Measurements from ENCODE around the gene NOD2.

Gene NOD2

DNA sequence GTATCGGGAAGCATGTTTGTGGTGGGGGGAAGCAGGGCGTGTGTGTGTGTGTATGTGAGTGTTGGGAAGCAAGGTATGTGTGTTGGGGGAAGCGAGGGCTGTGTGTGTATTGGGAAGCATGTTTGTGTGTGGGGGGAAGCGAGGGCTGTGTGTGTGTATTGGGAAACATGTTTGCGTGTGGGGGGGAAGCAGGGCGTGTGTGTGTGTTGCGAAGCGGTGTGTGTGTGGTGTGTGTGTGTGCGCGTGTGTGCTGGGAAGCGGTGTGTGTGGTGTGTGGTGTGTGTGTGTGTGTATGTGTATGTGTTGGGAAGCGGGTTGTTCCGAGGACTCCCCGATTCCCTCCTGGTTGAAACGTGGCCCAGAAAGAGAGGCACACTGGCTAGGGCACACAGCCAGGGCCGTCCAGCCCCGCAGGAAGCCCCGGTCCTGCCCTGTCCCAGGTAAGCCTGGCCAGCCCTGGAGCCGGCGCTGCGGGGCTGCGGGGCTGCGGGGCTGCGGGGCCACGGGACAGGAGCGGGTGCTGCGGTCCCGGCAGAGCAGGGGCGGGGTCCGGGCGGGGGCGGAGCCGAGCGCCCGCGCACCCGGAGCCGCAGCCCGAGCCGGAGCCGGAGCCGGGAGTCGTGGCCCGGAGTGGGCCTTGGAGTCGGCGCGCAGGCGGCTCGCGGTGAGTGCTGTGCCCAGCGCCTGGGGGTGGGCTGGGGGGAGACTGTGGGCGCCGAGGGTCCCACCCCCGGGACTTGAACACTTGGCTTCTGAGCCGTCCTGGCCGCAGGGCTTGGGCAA, at the start of gene NOD2:
Gene NOD2, plus strand, starts transcription at position 608 of the 783 bp plus-strand sequence. CDS start 5,890 bp downstream, outside the sequence.
- DNase-seq (ENCODE audit: low spot score) = peak; percentile 78

DNA sequence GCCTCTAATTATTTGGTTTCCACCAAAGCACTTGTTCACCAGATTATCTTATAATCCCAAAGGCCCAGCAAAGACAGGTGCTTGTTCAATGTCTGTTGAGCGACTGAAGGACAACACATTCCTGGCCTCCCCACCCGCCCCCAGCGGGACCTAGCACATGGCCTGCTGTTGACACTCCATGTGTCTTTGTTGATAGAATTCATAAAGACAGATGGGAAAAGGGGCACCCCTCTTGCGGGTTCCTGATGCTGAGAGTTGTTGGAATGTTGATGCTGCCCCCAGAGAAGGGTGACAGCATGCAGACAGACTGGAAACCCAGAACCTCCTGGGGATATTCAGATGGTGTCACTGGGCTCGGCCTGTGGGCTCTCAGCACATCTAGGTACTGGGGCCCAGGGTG, 49.2 kb upstream of the NOD2 start:
- no peak for DNase-seq (ENCODE audit: low spot score)

- DNase-seq (ENCODE audit: low spot score) = peak; percentile 47
These were observed 48.7 kb upstream of the NOD2 start for GRCh38 chr16:50644729-50645128.

DNA sequence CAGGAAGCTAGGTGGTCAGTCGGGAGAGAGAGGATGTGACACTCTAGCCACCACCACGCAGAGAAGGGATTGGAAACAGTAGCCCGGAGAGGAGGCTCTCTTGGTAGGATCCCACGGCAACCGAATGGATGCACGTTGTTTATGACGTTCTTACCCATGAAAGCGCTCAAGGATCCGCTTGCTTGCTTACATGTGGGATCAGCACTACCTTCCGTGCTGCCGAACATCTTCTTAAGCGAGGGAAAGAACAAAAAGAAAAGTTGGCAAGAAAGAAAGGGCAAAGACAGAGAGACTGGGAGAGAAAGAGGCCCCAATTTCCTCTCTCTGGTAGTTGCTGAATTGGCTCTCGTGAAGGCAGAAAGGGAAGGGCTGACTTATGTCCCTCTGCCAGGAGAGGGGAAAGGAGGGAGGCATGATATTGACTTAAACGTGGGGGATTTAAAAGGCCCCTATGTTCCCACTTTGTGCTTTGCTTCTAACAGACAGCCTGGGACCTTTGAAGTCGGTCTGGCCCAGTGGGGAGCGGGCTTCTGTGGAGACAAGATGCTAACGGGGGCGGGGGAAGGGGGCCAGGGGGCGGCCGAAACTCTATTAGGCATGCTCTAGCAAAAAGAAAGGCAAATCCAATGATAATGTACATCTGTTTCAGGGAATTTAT, 47.7 kb upstream of the NOD2 start:
- no peak for DNase-seq (ENCODE audit: low spot score)

DNA sequence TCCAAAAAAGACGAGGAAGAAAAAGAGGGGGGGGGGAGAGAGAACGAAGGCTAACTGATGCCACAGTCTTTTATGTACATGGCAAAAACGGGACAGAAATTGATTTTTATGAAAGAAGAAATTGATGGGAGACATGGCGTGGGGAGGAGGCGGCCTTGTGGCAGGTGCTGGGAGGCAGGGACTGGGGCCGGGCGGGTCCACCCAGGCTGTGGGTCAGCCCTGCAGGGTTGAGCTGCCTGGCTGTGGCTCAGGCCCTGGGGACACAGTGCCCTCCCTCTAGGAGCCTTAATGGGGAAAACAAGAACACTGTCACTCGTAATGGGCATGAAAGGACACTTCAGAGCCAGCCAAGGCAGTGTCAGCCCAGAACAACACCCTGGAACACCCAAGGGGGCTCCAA, 47.1 kb upstream of the NOD2 start:
- no peak for DNase-seq (ENCODE audit: low spot score)

DNA sequence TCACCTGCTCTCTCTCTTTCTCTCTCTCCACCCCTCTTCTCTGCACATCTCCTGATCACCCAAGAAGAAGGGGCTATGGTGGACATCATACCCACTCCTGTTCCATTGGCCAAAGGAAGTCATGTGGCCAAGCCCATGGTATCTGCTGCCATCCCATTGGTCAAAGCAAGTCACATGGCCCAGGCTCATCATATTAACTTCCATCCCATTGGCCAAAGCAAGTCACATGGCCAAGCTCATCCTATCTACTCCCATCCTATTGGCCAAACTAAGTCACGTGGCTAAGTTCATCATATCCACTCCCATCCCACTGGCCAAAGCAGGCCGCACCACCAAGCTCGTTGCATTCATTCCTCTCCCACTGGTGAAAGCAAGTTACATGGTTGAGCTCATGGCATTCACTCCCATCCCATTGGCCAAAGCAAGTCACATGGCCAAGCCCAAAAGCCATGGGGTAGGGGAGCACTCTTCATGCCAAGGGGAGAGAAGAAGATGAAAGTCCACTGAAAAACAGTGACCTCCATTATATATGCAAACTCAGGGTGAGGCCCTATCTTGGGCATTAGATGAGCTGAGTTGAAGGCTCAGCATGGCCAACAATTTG, 41.5 kb upstream of the NOD2 start:
- no peak for DNase-seq (ENCODE audit: low spot score)

GRCh38 chr16:50652836-50653425, 40.5 kb upstream of the NOD2 start:
- DNase-seq (ENCODE audit: low spot score) = no peak

GRCh38 chr16:50653633-50654519, 39.5 kb upstream of the NOD2 start:
- DNase-seq (ENCODE audit: low spot score) = no peak

- DNase-seq (ENCODE audit: low spot score) = no peak
These were observed 37.8 kb upstream of the NOD2 start for GRCh38 chr16:50655558-50656055.

GRCh38 chr16:50657241-50657640, 36.2 kb upstream of the NOD2 start:
- no peak for DNase-seq (ENCODE audit: low spot score)

DNA sequence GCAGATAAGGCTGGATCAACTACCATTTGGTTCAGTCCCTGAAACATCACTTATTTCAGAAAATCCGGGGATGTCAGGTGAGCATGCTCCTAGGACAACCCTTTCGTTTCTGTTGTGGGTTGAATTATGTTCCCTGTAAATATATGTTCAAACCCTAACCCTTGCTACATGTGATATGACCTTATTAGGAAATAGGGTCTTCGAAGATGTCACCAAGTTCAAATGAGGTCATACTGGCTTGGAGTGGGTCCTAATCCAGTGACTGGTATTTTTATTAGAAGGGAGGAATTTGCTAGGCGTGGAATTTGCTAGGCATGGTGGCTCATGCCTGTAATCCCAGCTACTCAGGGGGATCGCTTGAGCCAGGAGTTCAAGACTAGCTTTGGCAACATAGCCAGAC, 33.6 kb upstream of the NOD2 start:
- no peak for DNase-seq (ENCODE audit: low spot score)

DNA sequence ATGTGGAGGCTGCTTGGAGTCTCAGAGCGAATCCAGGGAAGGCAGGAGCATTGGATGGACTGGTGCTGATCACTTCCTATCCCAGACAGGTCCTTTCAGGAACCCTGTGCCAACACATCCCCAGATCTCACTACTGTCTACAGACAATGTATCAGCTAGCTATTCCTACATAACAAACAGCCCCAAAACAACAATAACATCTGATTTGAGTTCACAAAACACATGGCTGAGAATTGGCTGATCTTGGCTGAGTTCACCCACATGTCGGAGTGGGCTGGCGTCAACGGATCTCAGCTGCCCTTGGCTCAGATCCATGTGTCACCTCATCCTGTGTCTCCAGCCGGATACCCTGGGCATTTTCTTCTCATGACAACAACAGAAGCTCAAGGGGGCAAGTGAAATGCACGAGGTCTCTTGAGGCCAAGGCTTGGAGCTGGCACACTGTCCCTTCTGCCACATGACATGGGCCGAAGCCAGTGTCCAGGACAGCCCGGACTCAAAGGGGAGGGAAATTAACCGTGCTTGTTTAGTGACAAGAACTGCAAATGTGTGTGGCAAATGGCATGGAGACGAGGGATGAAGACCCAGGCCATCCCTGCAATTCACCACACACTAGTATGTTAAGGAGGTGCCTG, 31.0 kb upstream of the NOD2 start:
- DNase-seq (ENCODE audit: low spot score) = no peak

DNA sequence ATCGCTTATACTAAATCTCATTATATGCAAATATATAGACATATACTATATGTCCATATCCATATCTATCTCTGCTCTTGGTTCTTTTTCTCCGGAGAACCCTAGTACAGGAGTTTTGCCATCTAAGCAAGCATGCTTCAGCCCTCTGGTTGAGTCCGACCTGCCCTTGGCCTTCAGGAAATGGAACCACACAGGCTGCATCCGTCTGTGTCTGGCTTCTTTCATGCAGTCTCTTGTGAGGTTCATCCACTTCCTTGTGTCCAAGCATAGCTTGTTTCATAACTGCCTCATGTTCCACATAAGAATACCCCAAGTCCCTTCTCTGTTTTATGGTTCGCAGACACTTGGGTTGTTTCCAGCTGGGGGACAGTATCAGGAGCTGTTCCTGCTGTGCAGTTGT, 29.1 kb upstream of the NOD2 start:
- no peak for DNase-seq (ENCODE audit: low spot score)

GRCh38 chr16:50665128-50665878, 28.1 kb upstream of the NOD2 start:
- peak; percentile 84 for DNase-seq (ENCODE audit: low spot score)

DNA sequence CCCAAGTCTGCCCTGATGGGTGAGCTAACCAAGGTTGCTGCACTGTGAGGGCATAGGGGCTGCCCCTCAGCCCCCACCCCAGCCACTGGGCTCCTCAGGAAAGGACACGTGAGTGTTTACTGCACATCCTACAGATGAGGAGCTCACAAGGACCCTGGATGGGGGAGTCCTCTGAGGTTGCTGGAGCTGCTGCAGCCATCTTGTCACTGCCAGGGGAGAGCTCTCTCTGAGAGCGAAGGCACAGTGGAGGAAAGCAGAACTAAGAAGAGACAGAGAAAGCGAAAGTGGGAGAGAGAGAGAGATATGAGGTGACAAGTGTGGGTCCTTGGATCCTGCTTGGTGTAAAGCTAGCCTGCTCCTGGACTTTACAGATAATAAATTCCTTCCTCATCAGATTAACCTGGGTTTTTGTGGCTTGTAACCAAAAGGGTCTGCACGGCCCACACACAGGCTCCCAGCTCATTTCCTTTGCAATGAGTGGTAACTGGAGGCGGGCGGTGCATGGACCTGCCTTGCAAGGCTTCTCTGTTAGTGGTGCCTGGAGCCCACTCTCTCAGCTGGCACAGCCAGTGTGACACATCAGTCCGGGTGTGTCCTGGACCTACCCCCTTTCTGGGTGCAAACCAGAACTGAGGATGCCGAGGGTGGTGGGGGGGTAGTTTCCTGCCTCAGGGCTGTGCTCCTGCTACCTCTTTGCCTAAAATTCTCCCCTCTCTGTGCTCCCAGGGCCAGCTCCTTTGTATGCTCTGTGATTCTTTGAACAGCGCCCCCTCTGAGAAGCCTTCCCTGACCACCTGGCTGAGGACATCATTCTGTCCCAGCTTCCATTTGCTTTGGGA, 26.5 kb upstream of the NOD2 start:
- DNase-seq (ENCODE audit: low spot score) = no peak

DNA sequence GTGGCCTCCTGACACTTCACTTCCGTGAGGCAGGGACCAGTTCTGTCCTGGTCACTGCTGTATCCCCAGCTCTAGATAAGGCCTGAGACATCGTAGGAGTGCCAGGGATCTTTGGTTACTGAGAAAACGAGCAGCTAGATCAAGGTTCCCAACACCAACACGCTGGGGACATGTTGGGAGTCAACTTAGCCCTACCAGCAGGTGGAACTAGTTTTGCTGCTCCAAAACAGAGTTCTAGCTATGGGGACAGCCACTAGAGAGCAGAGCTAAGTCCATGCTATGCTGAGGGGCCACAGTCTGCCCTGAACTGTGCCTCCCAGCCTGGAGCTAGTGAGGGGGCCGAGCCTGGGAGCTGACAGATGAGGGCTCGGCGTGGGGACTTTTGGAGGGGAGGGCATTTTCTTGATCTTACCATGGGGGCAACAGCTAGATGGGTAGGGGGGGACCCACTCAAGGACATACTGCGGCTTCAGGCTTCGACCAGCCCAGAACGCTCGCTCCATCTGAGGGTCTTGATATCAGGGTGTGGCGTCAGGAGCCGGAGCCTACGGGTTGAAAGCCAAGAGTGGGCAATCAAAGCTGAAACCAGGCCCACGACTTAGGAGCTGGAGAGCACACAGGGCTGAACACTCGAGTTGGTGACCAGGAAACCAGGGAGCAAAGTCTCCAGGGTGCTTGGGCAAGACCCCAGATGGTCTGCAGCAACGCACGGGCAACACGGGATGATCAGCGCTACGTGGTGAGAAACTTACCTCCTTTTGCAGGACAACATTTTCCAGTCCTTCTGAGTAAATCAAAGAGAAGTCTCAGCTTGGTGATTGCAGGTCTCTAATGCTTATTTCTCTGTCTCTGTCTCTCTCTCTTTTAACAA, 25.7 kb upstream of the NOD2 start:
- no peak for DNase-seq (ENCODE audit: low spot score)

DNA sequence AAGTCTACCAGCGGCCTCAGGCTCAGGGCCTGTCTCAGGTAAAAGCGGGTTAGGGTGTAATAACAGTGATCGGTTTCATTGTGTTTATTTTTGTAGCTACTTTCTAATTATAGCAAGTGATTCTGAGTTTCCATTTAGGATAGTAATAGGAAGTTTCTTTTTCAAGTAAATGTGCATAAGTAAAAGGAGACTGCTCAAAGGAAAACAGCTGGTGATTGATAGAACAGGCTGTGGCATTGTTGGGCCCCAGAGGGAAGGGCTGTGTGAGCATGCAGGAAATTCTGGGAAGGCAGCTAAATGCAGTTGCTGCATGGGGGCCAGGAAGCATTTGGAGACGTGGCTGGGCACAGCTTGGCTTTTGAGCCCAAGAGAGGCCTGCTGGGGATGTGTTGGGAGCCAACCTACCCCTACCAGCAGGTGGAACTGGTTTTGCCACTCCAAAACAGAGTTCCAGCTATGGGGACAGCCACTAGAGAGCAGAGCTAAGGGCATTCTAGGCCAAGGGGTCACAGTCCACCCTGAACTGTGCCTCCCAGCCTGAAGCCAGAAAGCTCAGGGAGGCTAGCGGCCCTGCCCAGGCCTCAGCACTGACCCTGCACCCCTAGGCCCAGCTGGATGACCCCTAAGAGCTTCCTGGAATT, 24.9 kb upstream of the NOD2 start:
- DNase-seq (ENCODE audit: low spot score) = no peak

- no peak for DNase-seq (ENCODE audit: low spot score)
These were observed 23.7 kb upstream of the NOD2 start for GRCh38 chr16:50669741-50670140.
